Activated CD8-positive, alpha-beta memory T cell treated with anti-CD3 and anti-CD28 coated beads for 36 hours (primary cell): ENCODE results near the gene TSG101. TPM values are rescaled to one million over a fixed set of nuclear protein-coding genes. Genes with fewer than 3 reads are reported as not detected.

Experiments
- CTCF ChIA-PET: fragments of 350-600 bp; sonication (Branson Sonifier 250); formaldehyde crosslinking; loops from one replicate; lab custom pipeline; 2021; ENCODE audit warnings: antibody characterized with exemption; lab: Charles Lee
- POLR2A ChIA-PET: fragments of 350-600 bp; sonication (Branson Sonifier 250); formaldehyde crosslinking; loops from one replicate; lab custom pipeline; 2021; ENCODE audit warnings: antibody characterized with exemption; lab: Charles Lee
- total RNA-seq, 2 experiments: library from RNA; stranded (reverse); gene quantifications; one replicate each; pipeline ENCODE4 v1.2.3, GENCODE V29; 2021

Gene TSG101
- total RNA-seq, 2 experiments from 2014 or later: 48.1 to 49.0 TPM

GRCh38 chr11:18455686-18456372, 70.9 kb downstream of the TSG101 start, which contains the start of gene LDHAL6A:
Gene LDHAL6A (plus strand): TSS chr11:18455856. CDS start chr11:18456681, 825 bp downstream.
- CTCF ChIA-PET: interaction anchor here (0.7 kb wide), 1 partner anchor 276 kb away, joined by 3 read pairs; no protein-coding TSS in a partner anchor
- POLR2A ChIA-PET: no interaction called here

DNA sequence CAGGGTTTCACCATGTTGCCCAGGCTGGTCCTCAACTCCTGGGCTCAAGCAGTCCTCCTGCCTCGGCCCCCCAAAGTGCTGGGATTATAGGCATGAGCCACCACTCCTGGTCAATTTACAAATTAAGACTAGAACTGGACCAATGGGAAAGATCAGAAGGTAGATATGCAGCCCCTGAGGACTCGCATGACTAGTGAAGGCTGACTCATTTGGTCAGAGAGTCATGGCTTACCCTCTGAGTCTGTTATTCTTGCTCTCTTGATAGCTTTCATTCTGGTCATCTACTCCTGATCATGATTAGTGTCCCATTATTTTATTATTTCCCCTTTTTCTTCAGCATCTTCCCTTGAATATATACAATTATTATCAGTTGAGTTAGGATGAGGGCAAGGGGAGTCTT, 73.8 kb downstream of the TSG101 start:
- CTCF ChIA-PET: interaction anchor here (0.7 kb wide), 1 partner anchor 171 kb away, joined by 3 read pairs; no protein-coding TSS in a partner anchor
- POLR2A ChIA-PET: no interaction called here

DNA sequence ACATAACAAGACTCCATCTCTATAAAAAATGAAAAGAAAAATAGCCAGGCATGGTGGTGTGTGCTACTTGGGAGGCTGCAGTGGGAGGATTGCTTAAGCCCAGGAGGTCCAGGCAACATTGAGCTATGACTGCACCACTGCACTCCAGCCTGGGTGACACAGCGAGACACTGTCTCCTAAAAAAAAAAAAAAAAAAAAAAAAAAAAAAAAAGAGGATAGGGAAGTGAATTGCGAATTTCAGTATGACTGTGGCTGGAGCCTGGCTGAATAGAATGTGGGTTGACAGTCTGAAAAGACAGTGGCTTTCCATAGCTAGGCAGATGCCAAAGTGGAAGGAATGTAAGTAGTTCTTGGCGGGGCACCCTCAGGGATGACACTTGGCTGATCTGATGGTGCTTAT, 77.5 kb downstream of the TSG101 start:
- CTCF ChIA-PET: no interaction called here
- POLR2A ChIA-PET: no interaction called here

DNA sequence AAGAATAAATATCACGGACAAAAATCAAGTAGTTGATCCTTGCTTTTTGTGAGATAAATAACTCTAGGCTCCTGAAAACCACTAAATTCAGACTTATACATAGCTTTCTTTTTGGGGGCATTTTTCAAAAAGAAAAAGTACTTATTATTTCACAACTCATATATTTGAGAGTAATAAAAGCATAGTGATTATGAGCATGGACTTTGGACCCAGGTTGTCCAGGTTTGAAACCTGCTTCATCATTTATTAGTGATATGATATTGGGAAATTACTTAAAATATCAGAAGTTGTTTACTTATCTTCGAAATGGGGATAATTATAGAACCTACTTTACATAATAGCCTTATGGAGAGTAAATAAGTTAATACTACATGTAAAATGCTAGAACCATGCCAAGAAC, 88.1 kb downstream of the TSG101 start:
- CTCF ChIA-PET: no interaction called here

More for the DNA sequence above, 88.1 kb downstream of the TSG101 start:
- POLR2A ChIA-PET: no interaction called here

Other genes with a start within 250 kb of the TSG101 start
- 10 to 100 TPM; 16.1 to 16.5 TPM for gene HPS5, start 204.8 kb downstream of the TSG101 start, total RNA-seq
- gene GTF2H1, start 204.4 kb downstream of the TSG101 start, total RNA-seq: 10 to 100 TPM; 64.0 to 65.7 TPM
- 1,000 to 10,000 TPM; 2,412 to 2,434 TPM for gene LDHA, start 132.4 kb downstream of the TSG101 start, total RNA-seq
- not detected for gene LDHC, start 114.6 kb downstream of the TSG101 start, total RNA-seq
- gene LDHAL6A, start 71.1 kb downstream of the TSG101 start, total RNA-seq: not detected
- 10 to 100 TPM; 17.6 to 19.3 TPM for gene UEVLD, start 61.8 kb upstream of the TSG101 start, total RNA-seq
- under 1 TPM; 0.84 to 0.88 TPM for gene MISFA, start 72.8 kb upstream of the TSG101 start, total RNA-seq
- 10 to 100 TPM; 22.6 TPM for gene SPTY2D1, start 107.4 kb upstream of the TSG101 start, total RNA-seq
- gene TMEM86A, start 171.8 kb upstream of the TSG101 start, total RNA-seq: 1 to 10 TPM; 1.1 to 1.3 TPM
- gene IGSF22, start 199.2 kb upstream of the TSG101 start, total RNA-seq: under 1 TPM; 0.48 to 0.92 TPM